A673 (cell line): ENCODE results near the gene EIF2AK2. TPM values are rescaled to one million over a fixed set of nuclear protein-coding genes. Genes with fewer than 3 reads are reported as not detected.
A peak's percentile ranks its signal among the peaks of the same experiment; 100 is the strongest.

ENCODE experiments used
- BruUV-seq: library from RNA; stranded (reverse); fragments of 400-500 nt; replicated peaks from 2 replicates; lab custom pipeline; 2021; lab: Mats Ljungman, UMichigan
- CTCF ChIA-PET: fragments of 300-600 bp; sonication (Branson Sonifier 250); formaldehyde crosslinking; loops from one replicate; lab custom pipeline; 2022; ENCODE audit warnings: antibody characterized with exemption; lab: Charles Lee
- POLR2A ChIA-PET: fragments of 300-600 bp; sonication (Branson Sonifier 250); formaldehyde crosslinking; loops from one replicate; lab custom pipeline; 2022; ENCODE audit warnings: antibody characterized with exemption; ENCODE audit not compliant: low non-redundant PET; lab: Charles Lee
- DNase-seq: peaks from one replicate; pipeline ENCODE4 v3.0.0-alpha.2; 2015; ENCODE audit warnings: low spot score
- H3K27ac ChIP-seq: fragments of 200-600 bp; sonication (generic); 2 replicates; pipeline ENCODE4 v1.5.1; 2016; ENCODE audit warnings: mixed run types, low read depth, mild to moderate bottlenecking, mixed read lengths, antibody characterized with exemption, low read length; ENCODE audit not compliant: poor library complexity, severe bottlenecking
- H3K27me3 ChIP-seq: fragments of 200-600 bp; sonication (generic); replicated peaks from 2 replicates; pipeline ENCODE4 v1.6.1; 2017; ENCODE audit warnings: mixed run types, low read depth, mild to moderate bottlenecking, mixed read lengths, antibody characterized with exemption, low read length; ENCODE audit not compliant: insufficient read depth, poor library complexity
- H3K36me3 ChIP-seq: fragments of 200-600 bp; sonication (generic); 2 replicates; pipeline ENCODE4 v1.6.1; 2016; ENCODE audit warnings: mixed run types, mild to moderate bottlenecking, mixed read lengths, antibody characterized with exemption, low read length; ENCODE audit not compliant: insufficient read depth, poor library complexity, severe bottlenecking
- H3K4me1 ChIP-seq: fragments of 200-600 bp; sonication (generic); 2 replicates; pipeline ENCODE4 v1.6.1; 2017; ENCODE audit warnings: mixed run types, mild to moderate bottlenecking, mixed read lengths, antibody characterized with exemption, low read length; ENCODE audit not compliant: insufficient read depth, poor library complexity, severe bottlenecking
- H3K4me3 ChIP-seq: fragments of 200-600 bp; sonication (generic); 2 replicates; pipeline ENCODE4 v1.5.1; 2016; ENCODE audit warnings: low read depth, mixed run types, mild to moderate bottlenecking, mixed read lengths, low read length; ENCODE audit not compliant: poor library complexity, severe bottlenecking
- H3K9me3 ChIP-seq: fragments of 200-600 bp; sonication (generic); 2 replicates; pipeline ENCODE4 v1.6.1; 2016; ENCODE audit warnings: mixed run types, low read depth, mild to moderate bottlenecking, mixed read lengths, antibody characterized with exemption, low read length; ENCODE audit not compliant: poor library complexity, severe bottlenecking
- CTCF ChIP-seq: fragments of 300-800, 200-600 bp; sonication (generic); conservative IDR thresholded peaks from 2 replicates; pipeline ENCODE4 v1.5.1; 2017; ENCODE audit warnings: low read depth, mild to moderate bottlenecking, antibody characterized with exemption, low read length, moderate library complexity, mixed read lengths
- EZH2 ChIP-seq: fragments of 200-600 bp; sonication (generic); IDR thresholded peaks from 2 replicates; pipeline ENCODE4 v1.6.1; 2017; ENCODE audit warnings: borderline replicate concordance, low read depth, mild to moderate bottlenecking, mixed read lengths, antibody characterized with exemption, low read length; ENCODE audit not compliant: poor library complexity, severe bottlenecking
- intact Hi-C: fragments of 100-400 bp; cut with micrococcal nuclease; formaldehyde crosslinking; loops from one replicate; pipeline ENCODE4 v1.10.0; 2022; ENCODE audit not compliant: unreplicated experiment
- total RNA-seq: library from RNA; stranded (reverse); gene quantifications from 2 replicates; pipeline ENCODE4 v1.2.3, GENCODE V29; 2021

EIF2AK2 gene
- total RNA-seq, 1 experiment from 2014 or later = 64.4 TPM

DNA sequence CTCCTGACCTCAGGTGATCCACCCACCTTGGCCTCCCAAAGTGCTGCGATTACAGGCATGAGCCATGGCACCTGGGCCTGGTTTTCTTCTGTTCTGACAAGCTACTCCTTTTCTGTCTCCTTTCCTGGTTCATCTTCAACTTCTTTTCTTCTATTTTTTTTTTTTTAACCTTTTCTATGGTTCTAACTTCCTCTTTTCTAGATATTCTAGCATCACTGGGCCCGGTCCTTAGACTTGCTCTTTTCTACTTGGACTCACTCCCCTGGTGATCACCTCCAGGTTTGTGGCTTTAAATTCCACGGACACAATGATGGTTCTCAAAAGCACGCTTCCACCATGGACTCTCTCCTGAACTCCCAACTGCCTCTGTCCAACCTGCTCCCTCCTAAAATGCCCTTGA, 2.0 kb downstream of the EIF2AK2 start:
- Histone ChIP-seq H3K27me3 (no peaks in the 10 kb centered on the region), H3K27ac (no peak overlapping the region), H3K4me3 (no peak overlapping the region), H3K4me1 (peaks cover 24% of the 10 kb centered on the region), H3K36me3 (peaks cover 8% of the 10 kb centered on the region), H3K9me3 (no peaks in the 10 kb centered on the region)
- intact Hi-C loops = no loop called here
- no peak for DNase-seq
- POLR2A ChIA-PET = no interaction called here
- no TSS peak for BruUV-seq
- CTCF ChIA-PET = no interaction called here
- TF ChIP-seq EZH2 (no peak), CTCF (no peak)

GRCh38 chr2:37153224-37153623, 3.6 kb downstream of the EIF2AK2 start:
- Histone ChIP-seq H3K27me3 (no peaks in the 10 kb centered on the region), H3K4me3 (no peak overlapping the region), H3K27ac (no peak overlapping the region), H3K36me3 (peaks cover 9% of the 10 kb centered on the region), H3K9me3 (no peaks in the 10 kb centered on the region), H3K4me1 (peaks cover 25% of the 10 kb centered on the region)
- BruUV-seq = no TSS peak
- intact Hi-C loops = no loop called here
- TF ChIP-seq EZH2 (no peak), CTCF (no peak)
- POLR2A ChIA-PET = no interaction called here
- DNase-seq = no peak
- CTCF ChIA-PET = no interaction called here

DNA sequence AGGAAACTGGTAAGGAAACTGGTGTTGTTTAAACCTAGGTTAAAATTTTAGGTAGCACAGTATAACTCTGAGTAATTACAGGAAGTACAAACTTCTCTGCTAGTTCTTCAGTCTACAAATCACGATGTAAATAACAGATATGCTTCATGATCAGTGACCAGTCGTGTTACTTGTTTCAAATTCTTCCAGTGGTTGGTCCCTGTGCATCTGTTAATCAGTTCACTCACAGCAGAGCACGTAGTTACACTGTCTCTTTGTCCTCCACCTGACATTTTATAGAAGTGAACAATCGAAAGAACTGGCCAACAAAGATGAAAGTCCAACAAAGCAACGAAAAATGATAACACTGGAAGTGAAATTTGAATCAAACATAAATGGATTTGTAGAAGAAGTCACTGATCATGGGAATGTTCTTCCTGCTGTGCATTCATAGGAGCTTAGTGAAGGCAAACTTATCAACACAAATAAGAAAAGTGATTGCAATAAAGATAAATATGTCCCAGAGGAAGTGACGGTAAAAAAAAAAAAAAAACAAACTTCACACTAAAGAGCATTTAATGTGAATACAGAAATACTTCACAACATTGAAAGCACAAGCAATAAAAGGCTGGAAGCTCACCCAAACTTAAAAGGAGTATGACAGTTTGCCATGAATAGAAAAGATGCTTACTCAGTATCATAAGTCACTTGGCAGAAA, 7.0 kb downstream of the EIF2AK2 start:
- intact Hi-C loops = no loop called here
- Histone ChIP-seq H3K4me1 (peaks cover 18% of the 10 kb centered on the region), H3K27me3 (no peaks in the 10 kb centered on the region), H3K36me3 (peaks cover 32% of the 10 kb centered on the region), H3K4me3 (no peak overlapping the region), H3K27ac (no peak overlapping the region), H3K9me3 (no peaks in the 10 kb centered on the region)
- TF ChIP-seq CTCF = no peak
- no peak for TF ChIP-seq EZH2
- CTCF ChIA-PET = no interaction called here
- POLR2A ChIA-PET = no interaction called here
- no TSS peak for BruUV-seq
- DNase-seq = peak; percentile 22
